Measurements from ENCODE around the gene UBE2R2. TPM values are rescaled to one million over a fixed set of nuclear protein-coding genes. Genes with fewer than 3 reads are reported as not detected.

UBE2R2 gene
- total RNA-seq, 1 experiment from 2014 or later, result 24.5 TPM

DNA sequence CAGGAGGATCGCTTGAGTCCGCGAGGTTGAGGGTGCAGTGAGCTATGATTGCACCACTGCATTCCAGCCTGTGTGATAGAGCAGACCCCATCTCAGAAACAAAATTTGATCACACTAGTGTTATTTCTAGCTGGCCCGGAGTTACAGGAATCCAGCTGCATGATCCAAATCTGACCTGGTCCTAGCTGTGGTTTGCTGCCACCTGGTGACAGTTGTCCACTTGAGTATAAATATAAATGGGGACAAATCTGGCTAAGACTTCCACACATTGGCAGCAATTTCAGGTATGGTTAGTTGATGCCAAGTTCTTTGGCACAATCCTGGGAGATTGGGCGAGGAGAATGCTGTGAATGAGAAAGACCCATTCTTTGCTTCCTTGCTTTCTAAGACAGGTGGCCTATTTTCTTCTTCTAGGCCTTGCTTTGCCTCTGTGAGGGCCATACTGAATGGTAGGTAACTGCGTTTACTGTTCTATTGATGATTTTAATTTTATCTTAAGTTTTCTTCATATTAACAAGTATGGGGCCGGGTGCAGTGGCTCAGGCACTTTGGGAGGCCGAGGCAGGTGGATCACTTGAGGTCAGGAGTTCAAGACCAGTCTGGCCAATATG, 35.4 kb downstream of the UBE2R2 start:
- Mint-ChIP-seq H3K4me1 (ENCODE audit: low read depth, unreplicated experiment) (peaks cover 42% of the 10 kb centered on the region), H3K36me3 (ENCODE audit: insufficient read depth, unreplicated experiment) (no peaks in the 10 kb centered on the region), H3K27me3 (ENCODE audit: unreplicated experiment) (no peaks in the 10 kb centered on the region), H3K4me3 (ENCODE audit: low read depth, unreplicated experiment) (no peak overlapping the region), H3K27ac (ENCODE audit: unreplicated experiment) (no peak overlapping the region), H3K9me3 (ENCODE audit: low read depth, unreplicated experiment) (no peaks in the 10 kb centered on the region)
- CTCF ChIA-PET, result interaction anchor here (0.7 to 1.5 kb wide), 5 partner anchors 37 to 114 kb away, joined by 3 to 29 read pairs (median 5); no protein-coding TSS in a partner anchor
- DNase-seq, result peak; percentile 65
- no TSS peak for BruUV-seq (replicated peaks)
- TF ChIP-seq, protein P1, sequence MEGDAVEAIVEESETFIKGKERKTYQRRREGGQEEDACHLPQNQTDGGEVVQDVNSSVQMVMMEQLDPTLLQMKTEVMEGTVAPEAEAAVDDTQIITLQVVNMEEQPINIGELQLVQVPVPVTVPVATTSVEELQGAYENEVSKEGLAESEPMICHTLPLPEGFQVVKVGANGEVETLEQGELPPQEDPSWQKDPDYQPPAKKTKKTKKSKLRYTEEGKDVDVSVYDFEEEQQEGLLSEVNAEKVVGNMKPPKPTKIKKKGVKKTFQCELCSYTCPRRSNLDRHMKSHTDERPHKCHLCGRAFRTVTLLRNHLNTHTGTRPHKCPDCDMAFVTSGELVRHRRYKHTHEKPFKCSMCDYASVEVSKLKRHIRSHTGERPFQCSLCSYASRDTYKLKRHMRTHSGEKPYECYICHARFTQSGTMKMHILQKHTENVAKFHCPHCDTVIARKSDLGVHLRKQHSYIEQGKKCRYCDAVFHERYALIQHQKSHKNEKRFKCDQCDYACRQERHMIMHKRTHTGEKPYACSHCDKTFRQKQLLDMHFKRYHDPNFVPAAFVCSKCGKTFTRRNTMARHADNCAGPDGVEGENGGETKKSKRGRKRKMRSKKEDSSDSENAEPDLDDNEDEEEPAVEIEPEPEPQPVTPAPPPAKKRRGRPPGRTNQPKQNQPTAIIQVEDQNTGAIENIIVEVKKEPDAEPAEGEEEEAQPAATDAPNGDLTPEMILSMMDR (IDR thresholded peaks at IDR 0.05; ENCODE audit: unreplicated experiment), result no peak
- intact Hi-C loops (cut with micrococcal nuclease; ENCODE audit: unreplicated experiment), result loop anchor here (2.0 kb wide), 2 partner anchors 40 to 114 kb away; no protein-coding TSS in a partner anchor

DNA sequence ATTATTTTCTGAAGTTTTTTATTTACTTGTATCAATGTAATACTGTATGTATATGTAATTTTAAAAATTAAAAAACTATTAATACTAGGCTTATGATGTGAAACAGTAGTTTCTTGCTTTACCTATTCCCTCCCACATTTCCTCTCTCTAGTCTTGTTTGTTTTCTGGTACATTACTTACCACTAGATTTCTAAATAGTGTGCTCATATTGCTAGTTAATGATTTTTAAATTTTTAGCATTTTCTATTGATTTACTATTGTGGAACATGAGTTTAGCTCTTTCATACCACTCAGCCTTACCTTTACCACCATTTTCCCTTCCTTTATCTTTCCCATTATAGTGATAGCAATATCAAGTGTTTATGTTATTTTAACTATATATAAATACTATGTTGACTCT, 39.3 kb downstream of the UBE2R2 start:
- intact Hi-C loops (cut with micrococcal nuclease; ENCODE audit: unreplicated experiment), result no loop called here
- no TSS peak for BruUV-seq (replicated peaks)
- no peak for DNase-seq
- TF ChIP-seq, protein P1 (IDR thresholded peaks at IDR 0.05; ENCODE audit: unreplicated experiment), result no peak
- Mint-ChIP-seq H3K27me3 (ENCODE audit: unreplicated experiment) (no peaks in the 10 kb centered on the region), H3K9me3 (ENCODE audit: low read depth, unreplicated experiment) (no peaks in the 10 kb centered on the region), H3K4me3 (ENCODE audit: low read depth, unreplicated experiment) (no peak overlapping the region), H3K36me3 (ENCODE audit: insufficient read depth, unreplicated experiment) (no peaks in the 10 kb centered on the region), H3K4me1 (ENCODE audit: low read depth, unreplicated experiment) (peaks cover 33% of the 10 kb centered on the region), H3K27ac (ENCODE audit: unreplicated experiment) (peak overlapping the region; percentile 30)
- CTCF ChIA-PET, result interaction anchor here (0.7 to 0.9 kb wide), 2 partner anchors 118 to 213 kb away, joined by 5 read pairs; no protein-coding TSS in a partner anchor

DNA sequence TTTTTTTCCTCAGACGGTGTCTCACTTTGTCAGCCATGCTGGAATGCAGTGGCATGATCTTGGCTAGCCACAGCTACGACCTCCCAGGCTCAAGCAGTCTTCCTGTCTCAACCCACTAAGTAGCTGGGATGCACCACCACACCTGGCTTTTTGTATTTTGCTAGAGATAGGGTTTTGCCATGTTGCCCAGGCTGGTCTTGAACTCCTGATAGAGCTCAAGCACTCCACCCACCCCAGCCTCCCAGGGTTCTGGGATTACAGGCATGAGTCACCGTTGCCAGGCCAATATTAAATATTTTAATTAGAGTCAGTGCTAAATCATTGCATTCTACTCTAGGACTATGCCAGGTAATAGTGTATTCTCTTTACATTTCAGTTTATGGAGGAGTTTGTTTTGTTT, 41.5 kb downstream of the UBE2R2 start:
- Mint-ChIP-seq H3K27ac (ENCODE audit: unreplicated experiment) (no peak overlapping the region), H3K36me3 (ENCODE audit: insufficient read depth, unreplicated experiment) (no peaks in the 10 kb centered on the region), H3K27me3 (ENCODE audit: unreplicated experiment) (no peaks in the 10 kb centered on the region), H3K9me3 (ENCODE audit: low read depth, unreplicated experiment) (no peaks in the 10 kb centered on the region), H3K4me1 (ENCODE audit: low read depth, unreplicated experiment) (peaks cover 37% of the 10 kb centered on the region), H3K4me3 (ENCODE audit: low read depth, unreplicated experiment) (no peak overlapping the region)
- no peak for DNase-seq
- TF ChIP-seq, protein P1 (IDR thresholded peaks at IDR 0.05; ENCODE audit: unreplicated experiment), result no peak
- CTCF ChIA-PET, result interaction anchor here (1.4 kb wide), 1 partner anchor 44 kb away, joined by 6 read pairs; no protein-coding TSS in a partner anchor
- intact Hi-C loops (cut with micrococcal nuclease; ENCODE audit: unreplicated experiment), result no loop called here
- no TSS peak for BruUV-seq (replicated peaks)

DNA sequence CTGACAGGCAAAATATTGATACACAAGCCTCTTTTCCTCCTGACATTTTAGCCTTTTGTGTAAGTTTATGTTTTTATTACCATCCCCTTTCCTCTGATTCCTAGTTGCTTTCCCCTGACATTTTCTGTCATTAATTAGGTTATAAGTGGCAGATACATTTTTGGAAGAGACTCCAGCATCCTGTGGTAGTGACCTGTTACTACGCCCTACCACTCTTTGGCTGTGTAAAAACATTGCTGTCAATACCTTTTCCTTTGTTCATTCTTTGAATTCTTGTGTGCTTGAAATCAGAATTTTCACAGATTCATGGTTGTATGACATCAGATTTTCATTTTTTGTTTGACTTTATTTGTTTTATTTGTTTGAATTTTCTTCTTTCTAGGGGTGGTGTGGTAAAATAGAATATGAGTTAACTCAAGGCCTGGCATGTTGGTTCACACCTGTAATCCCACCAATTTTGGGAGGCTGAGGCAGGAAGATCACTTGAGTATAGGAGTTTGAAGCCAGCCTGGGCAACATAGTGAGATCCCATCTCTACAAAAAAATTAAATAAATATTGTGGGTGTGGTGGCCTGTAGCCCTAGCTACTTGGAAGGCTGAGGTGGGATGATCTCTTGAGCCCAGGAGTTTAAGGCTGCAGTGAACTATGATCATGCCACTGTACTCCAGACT, 43.4 kb downstream of the UBE2R2 start:
- intact Hi-C loops (cut with micrococcal nuclease; ENCODE audit: unreplicated experiment), result no loop called here
- no TSS peak for BruUV-seq (replicated peaks)
- no peak overlapping the region for H3K27ac Mint-ChIP-seq (ENCODE audit: unreplicated experiment)
- H3K9me3 Mint-ChIP-seq (ENCODE audit: low read depth, unreplicated experiment), result no peaks in the 10 kb centered on the region
- no peak overlapping the region for H3K4me3 Mint-ChIP-seq (ENCODE audit: low read depth, unreplicated experiment)
- CTCF ChIA-PET, result no interaction called here
- no peak for DNase-seq
- peaks cover 32% of the 10 kb centered on the region for H3K4me1 Mint-ChIP-seq (ENCODE audit: low read depth, unreplicated experiment)
- TF ChIP-seq, protein P1 (IDR thresholded peaks at IDR 0.05; ENCODE audit: unreplicated experiment), result no peak
- H3K36me3 Mint-ChIP-seq (ENCODE audit: insufficient read depth, unreplicated experiment), result peaks cover 4% of the 10 kb centered on the region
- H3K27me3 Mint-ChIP-seq (ENCODE audit: unreplicated experiment), result no peaks in the 10 kb centered on the region

All from Calu3 (cell line).